Left lung (tissue), 10 donors: Measurements from ENCODE around the gene PPIL3. TPM values are rescaled to one million over a fixed set of nuclear protein-coding genes. Genes with fewer than 3 reads are reported as not detected.
"Not testable (repeated sequence)": the region's sequence is repeated elsewhere in the genome, so short reads cannot be mapped to it uniquely, and the experiment has no call there.

Source experiments
- ATAC-seq: fragments of 200-7000 bp; cut with Tn5 transposase; one replicate; pipeline ENCODE4 v1.9.1; 2020; ENCODE audit warnings: moderate library complexity
- DNase-seq, 4 donors: peaks; one replicate each; pipeline ENCODE4 v3.0.0-alpha.2; 2013 to 2020
- H3K27ac ChIP-seq, 2 donors: fragments of 200-600 bp; sonication (generic) in 1 of 2; one replicate each; pipeline versions ENCODE4 v1.5.0 to v1.8.0; 2020 to 2021
- H3K27me3 ChIP-seq, 2 donors: fragments of 200-600 bp; sonication (generic) in 1 of 2; one replicate each; pipeline versions ENCODE4 v1.5.0 to v1.8.0; 2020 to 2021
- H3K36me3 ChIP-seq, 2 donors: fragments of 200-600 bp; sonication (generic) in 1 of 2; one replicate each; pipeline versions ENCODE4 v1.5.0 to v1.8.0; 2020 to 2021
- H3K4me1 ChIP-seq, 2 donors: fragments of 200-600 bp; one replicate each; pipeline ENCODE4 v1.8.0; 2021
- H3K4me3 ChIP-seq, 2 donors: fragments of 200-600 bp; sonication (generic) in 1 of 2; one replicate each; pipeline versions ENCODE4 v1.5.0 to v1.8.0; 2020 to 2021; ENCODE audit warnings: mild to moderate bottlenecking in 1 of 2
- H3K9me3 ChIP-seq, 2 donors: fragments of 200-600 bp; sonication (generic) in 1 of 2; one replicate each; pipeline versions ENCODE4 v1.5.0 to v1.8.0; 2020 to 2021
- intact Hi-C, 2 donors: fragments of 100-400 bp; cut with DNase I; formaldehyde crosslinking; loops; one replicate each; pipeline versions ENCODE4 v1.11.2 to v1.14.2; 2022
- polyA plus RNA-seq, 6 donors: library from polyadenylated mRNA; unstranded; fragments of 120-200 nt; gene quantifications; one replicate each; pipeline ENCODE4 v1.2.1, GENCODE V29; 2013; ENCODE audit not compliant: insufficient read length in 6 of 6
- total RNA-seq, 2 donors: library from RNA; stranded (reverse); fragmentation: NEBNext Ultra II Directional; extraction: Animal tissue kit (Norgen Biotek cat#: 25700); gene quantifications; one replicate each; pipeline ENCODE4 v1.2.1, GENCODE V29; 2021
- TF ChIP-seq, protein P1 (sequence below), 2 donors: fragments of 200-600 bp; sonication (generic) in 1 of 2; IDR thresholded peaks; one replicate each; pipeline versions ENCODE4 v1.5.0 to v1.8.0; 2021; ENCODE audit warnings: antibody characterized with exemption in 2 of 2
- donor health status: DM: no; HTN: yes; CAD: no.
- donor health status: DM: no; HTN: no; CAD: no.

Gene PPIL3
- total and polyA plus RNA-seq, 8 donors, result 26.0 to 100 (median 83.6) TPM

DNA sequence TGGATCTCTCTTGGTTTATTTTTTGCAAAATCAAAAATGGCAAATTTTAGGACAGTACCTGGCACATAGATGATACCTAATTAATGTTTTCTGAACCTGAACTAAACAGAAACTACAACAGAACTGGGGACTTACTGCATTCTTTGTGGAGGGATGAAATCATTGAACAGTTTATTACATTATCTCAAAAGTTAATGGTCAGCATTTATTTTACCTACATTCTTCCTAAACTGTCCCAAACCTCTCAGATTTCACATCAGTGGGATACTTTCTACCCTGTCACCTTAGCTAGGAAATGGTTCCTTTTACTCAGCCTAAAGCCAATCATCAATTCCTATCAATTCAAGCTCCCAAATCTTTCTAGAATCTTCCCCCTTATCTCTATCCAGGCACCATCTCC lies 10.6 kb upstream of the PPIL3 start:
- intact Hi-C loops, result no loop called here
- H3K27me3 ChIP-seq, result no peaks in the 10 kb centered on the region
- DNase-seq, result no peak
- TF ChIP-seq, protein P1, sequence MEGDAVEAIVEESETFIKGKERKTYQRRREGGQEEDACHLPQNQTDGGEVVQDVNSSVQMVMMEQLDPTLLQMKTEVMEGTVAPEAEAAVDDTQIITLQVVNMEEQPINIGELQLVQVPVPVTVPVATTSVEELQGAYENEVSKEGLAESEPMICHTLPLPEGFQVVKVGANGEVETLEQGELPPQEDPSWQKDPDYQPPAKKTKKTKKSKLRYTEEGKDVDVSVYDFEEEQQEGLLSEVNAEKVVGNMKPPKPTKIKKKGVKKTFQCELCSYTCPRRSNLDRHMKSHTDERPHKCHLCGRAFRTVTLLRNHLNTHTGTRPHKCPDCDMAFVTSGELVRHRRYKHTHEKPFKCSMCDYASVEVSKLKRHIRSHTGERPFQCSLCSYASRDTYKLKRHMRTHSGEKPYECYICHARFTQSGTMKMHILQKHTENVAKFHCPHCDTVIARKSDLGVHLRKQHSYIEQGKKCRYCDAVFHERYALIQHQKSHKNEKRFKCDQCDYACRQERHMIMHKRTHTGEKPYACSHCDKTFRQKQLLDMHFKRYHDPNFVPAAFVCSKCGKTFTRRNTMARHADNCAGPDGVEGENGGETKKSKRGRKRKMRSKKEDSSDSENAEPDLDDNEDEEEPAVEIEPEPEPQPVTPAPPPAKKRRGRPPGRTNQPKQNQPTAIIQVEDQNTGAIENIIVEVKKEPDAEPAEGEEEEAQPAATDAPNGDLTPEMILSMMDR (IDR thresholded peaks at IDR 0.05), result no peak
- H3K4me1 ChIP-seq, result no peaks in the 10 kb centered on the region
- no peaks in the 10 kb centered on the region for H3K9me3 ChIP-seq
- H3K27ac ChIP-seq, result no peak overlapping the region
- peaks cover 0 to 72% of the 10 kb centered on the region in 2 donors for H3K36me3 ChIP-seq
- no peak overlapping the region for H3K4me3 ChIP-seq
- no peak for ATAC-seq

DNA sequence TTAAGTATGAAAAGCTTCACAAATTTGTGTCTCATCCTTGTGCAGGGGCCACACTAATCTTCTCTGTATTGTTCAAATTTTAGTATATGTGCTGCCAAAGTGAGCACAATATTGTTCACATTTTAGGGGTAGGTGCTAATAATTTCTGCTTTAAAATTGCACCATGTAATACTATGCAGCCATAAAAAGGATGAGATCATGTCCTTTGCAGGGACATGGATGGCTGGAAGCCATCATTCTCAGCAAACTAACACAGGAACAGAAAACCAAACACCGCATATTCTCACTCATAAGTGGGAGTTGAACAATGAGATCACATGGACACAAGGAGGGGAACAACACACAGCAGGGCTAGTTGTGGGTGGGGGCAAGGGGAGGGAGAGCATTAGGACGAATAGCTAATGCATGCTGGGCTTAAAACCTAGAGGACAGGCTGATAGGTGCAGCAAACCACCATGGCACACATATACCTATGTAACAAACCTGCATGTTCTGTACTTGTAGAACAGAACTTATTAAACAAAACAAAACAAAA lies 7.1 kb downstream of the PPIL3 start:
- H3K4me3 ChIP-seq, H3K27me3 ChIP-seq, DNase-seq, ATAC-seq, intact Hi-C loops, H3K4me1 ChIP-seq, H3K9me3 ChIP-seq, H3K27ac ChIP-seq: not testable (repeated sequence)
- H3K36me3 ChIP-seq, result peaks cover 0 to 86% of the 10 kb centered on the region in 2 donors

DNA sequence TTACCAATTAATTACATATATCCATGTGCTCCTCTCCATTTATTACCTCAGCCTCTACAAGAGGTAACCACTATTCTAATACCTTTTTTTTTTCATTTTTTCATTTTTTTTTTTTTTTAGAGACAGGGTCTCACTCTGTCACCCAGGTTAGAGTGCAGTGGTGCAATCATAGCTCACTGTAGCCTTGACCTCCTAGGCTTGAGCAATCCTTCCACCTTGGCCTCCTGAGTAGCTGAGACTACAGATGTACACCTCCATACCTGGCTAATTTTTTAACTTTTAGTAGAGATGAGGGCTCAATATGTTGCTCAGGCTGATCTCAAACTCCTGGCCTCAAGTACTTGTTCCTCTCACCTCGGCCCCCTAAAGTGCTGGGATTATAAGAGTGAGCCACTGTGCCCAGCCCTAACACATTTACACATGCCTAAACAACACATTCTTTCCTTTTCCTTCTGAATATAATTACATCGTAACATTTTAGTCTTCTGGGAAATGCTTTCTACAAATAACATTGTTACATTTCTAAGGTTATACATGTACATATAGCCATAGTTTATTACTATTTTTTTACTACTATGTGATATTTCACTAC lies 10.5 kb downstream of the PPIL3 start:
- DNase-seq, result no peak
- intact Hi-C loops, result no loop called here
- Histone ChIP-seq H3K27ac (no peak overlapping the region), H3K36me3 (peaks cover 0 to 84% of the 10 kb centered on the region in 2 donors), H3K27me3 (no peaks in the 10 kb centered on the region), H3K9me3 (no peaks in the 10 kb centered on the region), H3K4me1 (no peaks in the 10 kb centered on the region), H3K4me3 (no peak overlapping the region)
- no peak for ATAC-seq
- TF ChIP-seq, protein P1 (IDR thresholded peaks at IDR 0.05), result no peak

DNA sequence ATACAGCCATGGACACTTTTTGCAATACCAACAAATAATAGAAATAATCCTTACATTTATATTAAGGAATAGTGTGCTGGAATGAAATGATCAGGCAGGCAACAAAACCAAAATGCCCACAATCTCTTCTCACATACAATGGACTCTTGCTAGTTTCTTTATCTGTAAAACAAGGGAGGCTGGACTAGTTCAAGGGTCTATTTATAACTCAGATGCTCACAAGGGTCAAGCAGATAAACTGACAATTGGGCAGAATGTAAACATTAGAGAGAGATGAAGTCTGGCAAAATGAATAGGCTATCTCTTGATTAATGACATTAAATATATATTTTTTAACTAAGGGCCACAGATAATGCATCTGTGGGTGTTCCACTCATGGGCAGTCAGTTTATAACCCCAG lies 11.4 kb downstream of the PPIL3 start:
- Histone ChIP-seq H3K9me3 (no peaks in the 10 kb centered on the region), H3K4me1 (no peaks in the 10 kb centered on the region), H3K36me3 (peaks cover 0 to 75% of the 10 kb centered on the region in 2 donors), H3K4me3 (no peak overlapping the region), H3K27me3 (no peaks in the 10 kb centered on the region), H3K27ac (no peak overlapping the region)
- DNase-seq (no peak), ATAC-seq (no peak)
- intact Hi-C loops, result no loop called here
- TF ChIP-seq, protein P1 (IDR thresholded peaks at IDR 0.05), result no peak

DNA sequence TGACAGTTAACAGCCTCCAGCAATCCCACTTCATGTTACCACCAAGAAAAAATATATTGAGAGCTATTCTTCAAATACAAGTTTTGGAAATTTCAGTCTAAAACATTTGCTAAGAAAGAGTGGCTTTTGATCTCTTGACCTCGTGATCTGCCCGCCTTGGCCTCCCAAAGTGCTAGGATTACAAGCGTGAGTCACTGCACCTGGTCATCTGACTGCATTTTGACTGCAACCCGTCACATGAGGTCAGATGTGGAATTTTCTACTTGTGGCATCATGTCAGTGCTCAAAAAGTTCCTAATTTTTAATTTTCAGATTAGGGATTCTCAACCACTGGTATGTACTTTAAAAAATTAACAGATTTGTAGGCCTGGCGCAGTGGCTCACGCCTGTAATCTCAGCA lies 15.3 kb downstream of the PPIL3 start:
- H3K9me3 ChIP-seq, result no peaks in the 10 kb centered on the region
- TF ChIP-seq, protein P1 (IDR thresholded peaks at IDR 0.05), result no peak
- H3K27ac ChIP-seq, result no peak overlapping the region
- no peaks in the 10 kb centered on the region for H3K27me3 ChIP-seq
- peaks cover 0 to 44% of the 10 kb centered on the region in 2 donors for H3K36me3 ChIP-seq
- no peak for ATAC-seq
- intact Hi-C loops, result no loop called here
- no peaks in the 10 kb centered on the region for H3K4me1 ChIP-seq
- no peak for DNase-seq
- H3K4me3 ChIP-seq, result no peak overlapping the region

DNA sequence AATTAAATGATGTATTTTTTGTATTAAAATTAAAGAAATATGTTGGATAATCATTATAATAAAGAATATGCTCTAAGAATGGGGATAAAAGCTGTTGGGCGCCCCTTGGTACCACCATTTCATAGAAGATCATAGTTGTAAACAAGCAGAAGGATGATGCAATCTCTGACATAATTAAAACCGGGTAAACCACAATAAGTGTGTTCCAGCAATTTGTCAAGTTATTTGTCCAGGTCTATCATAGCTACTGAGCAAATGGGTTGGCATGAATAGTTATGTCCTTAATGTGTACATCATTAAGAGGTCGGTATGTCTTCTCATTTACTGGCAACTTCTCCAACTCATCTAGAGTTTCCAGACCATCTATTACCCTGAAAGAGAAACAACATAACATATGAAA lies 17.7 kb downstream of the PPIL3 start:
- no peak for DNase-seq
- peaks cover 5 to 14% of the 10 kb centered on the region in 2 donors for H3K4me1 ChIP-seq
- TF ChIP-seq, protein P1 (IDR thresholded peaks at IDR 0.05), result no peak
- no peaks in the 10 kb centered on the region for H3K27me3 ChIP-seq
- no peak overlapping the region for H3K4me3 ChIP-seq
- intact Hi-C loops, result no loop called here
- H3K36me3 ChIP-seq, result peaks cover 0 to 23% of the 10 kb centered on the region in 2 donors
- H3K9me3 ChIP-seq, result no peaks in the 10 kb centered on the region
- H3K27ac ChIP-seq, result no peak overlapping the region
- no peak for ATAC-seq
